ENCODE results near the gene TMEM86A.

DNA sequence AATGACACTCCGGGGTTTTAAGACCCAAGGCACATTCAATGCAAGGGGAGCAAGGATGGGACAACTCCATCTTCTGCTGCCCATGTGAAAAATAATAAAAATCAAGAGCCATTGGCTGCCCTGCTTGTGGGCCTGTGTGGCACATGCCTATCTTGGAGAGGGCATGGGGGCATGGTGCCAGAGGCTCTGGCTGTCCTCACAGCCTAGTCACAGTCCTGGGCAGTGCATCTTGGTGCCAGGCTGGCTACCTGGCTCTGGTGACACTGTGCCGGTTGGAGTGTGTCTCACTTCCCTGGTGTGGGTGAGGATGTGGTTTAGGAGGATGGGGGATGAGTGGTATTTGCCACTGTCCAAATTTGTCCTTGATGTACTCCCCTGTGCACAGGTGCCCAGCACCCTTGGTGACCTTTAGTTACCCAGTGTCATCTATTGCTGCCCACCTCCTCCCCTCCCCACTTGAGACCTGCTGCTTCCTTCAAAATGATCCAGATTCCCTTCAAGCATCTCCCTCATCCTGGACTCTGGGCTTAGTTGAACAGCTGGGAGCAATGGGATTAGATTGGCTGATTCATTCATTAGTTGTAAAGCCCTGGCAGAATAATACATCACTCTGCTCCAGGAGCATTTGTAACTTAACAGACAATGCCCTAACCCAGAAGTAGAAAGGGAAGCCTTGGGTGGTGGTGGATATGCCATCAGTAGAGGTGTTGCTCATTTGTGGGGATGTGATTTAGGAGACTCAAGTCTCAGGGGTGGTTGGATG lies 4.6 kb downstream of the TMEM86A start:
- TF ChIP-seq BHLHE40 (IDR thresholded peaks at IDR 0.05; ENCODE audit: borderline replicate concordance) (no peak), FOXM1 (IDR thresholded peaks at IDR 0.05; ENCODE audit: borderline replicate concordance) (no peak), SP1 (IDR thresholded peaks at IDR 0.05) (no peak), SUZ12 (IDR thresholded peaks at IDR 0.05) (no peak), ARNT (IDR thresholded peaks at IDR 0.05) (no peak)

Measured in HEK293T (cell line).